GM19035 (cell line): ENCODE measurements around the gene STEAP4.
"Not testable (repeated sequence)": the region's sequence is repeated elsewhere in the genome, so short reads cannot be mapped to it uniquely, and the experiment has no call there.

Experiments used
- ATAC-seq: cut with Tn5 transposase; IDR thresholded peaks from one replicate; pipeline ENCODE4 v1.9.1; 2021; ENCODE audit not compliant: unreplicated experiment

STEAP4 gene

GRCh38 chr7:88269586-88269985 is 37.1 kb downstream of the STEAP4 start:
- ATAC-seq: no peak

- ATAC-seq: no peak
Observed at GRCh38 chr7:88268858-88269257, 37.8 kb downstream of the STEAP4 start.

- ATAC-seq: no peak
Observed at GRCh38 chr7:88268051-88268450, 38.6 kb downstream of the STEAP4 start.

GRCh38 chr7:88267421-88267820 is 39.3 kb downstream of the STEAP4 start:
- ATAC-seq: no peak

GRCh38 chr7:88264987-88265386 is 41.7 kb downstream of the STEAP4 start:
- not testable (repeated sequence) for ATAC-seq

- no peak for ATAC-seq
Observed at GRCh38 chr7:88262562-88262961, 44.1 kb downstream of the STEAP4 start.

GRCh38 chr7:88260719-88261118 is 46.0 kb downstream of the STEAP4 start:
- no peak for ATAC-seq

- ATAC-seq: no peak
Observed at GRCh38 chr7:88259656-88260380, 46.9 kb downstream of the STEAP4 start.

GRCh38 chr7:88258296-88258695 is 48.4 kb downstream of the STEAP4 start:
- not testable (repeated sequence) for ATAC-seq

- no peak for ATAC-seq
Observed at GRCh38 chr7:88256906-88257305, 49.8 kb downstream of the STEAP4 start.

- ATAC-seq: no peak
Observed at GRCh38 chr7:88254721-88255424, 51.8 kb downstream of the STEAP4 start.

GRCh38 chr7:88253640-88254039 is 53.1 kb downstream of the STEAP4 start:
- no peak for ATAC-seq

- no peak for ATAC-seq
Observed at GRCh38 chr7:88244258-88244657, 62.4 kb downstream of the STEAP4 start.

GRCh38 chr7:88243345-88243909 is 63.3 kb downstream of the STEAP4 start:
- ATAC-seq: peak; percentile 82

GRCh38 chr7:88239852-88240251 is 66.8 kb downstream of the STEAP4 start:
- ATAC-seq: no peak

GRCh38 chr7:88233828-88234227 is 72.9 kb downstream of the STEAP4 start:
- no peak for ATAC-seq

GRCh38 chr7:88230646-88231045 is 76.0 kb downstream of the STEAP4 start:
- ATAC-seq: no peak

- ATAC-seq: no peak
Observed at GRCh38 chr7:88229302-88229995, 77.2 kb downstream of the STEAP4 start.

GRCh38 chr7:88226886-88227516 is 79.7 kb downstream of the STEAP4 start:
- no peak for ATAC-seq

- no peak for ATAC-seq
Observed at GRCh38 chr7:88226201-88226600, 80.5 kb downstream of the STEAP4 start.

- ATAC-seq: no peak
Observed at GRCh38 chr7:88224601-88225275, 82.0 kb downstream of the STEAP4 start.
